ENCODE measurements around the gene FAM25C. TPM values are rescaled to one million over a fixed set of nuclear protein-coding genes. Genes with fewer than 3 reads are reported as not detected.
"Not testable (repeated sequence)": the region's sequence is repeated elsewhere in the genome, so short reads cannot be mapped to it uniquely, and the experiment has no call there.

The FAM25C gene
- polyA plus RNA-seq, 3 donors: not detected

- DNase-seq: not testable (repeated sequence)
These were observed 39.9 kb downstream of the FAM25C start for GRCh38 chr10:47959677-47960076.

- not testable (repeated sequence) for DNase-seq
These were observed 42.4 kb downstream of the FAM25C start for GRCh38 chr10:47957158-47957557.

- not testable (repeated sequence) for DNase-seq
These were observed 52.2 kb downstream of the FAM25C start for GRCh38 chr10:47947424-47947823.

Other genes with a start within 250 kb of the FAM25C start
- gene SYT15B, start 236.2 kb downstream of the FAM25C start, polyA plus RNA-seq (ENCODE audit: insufficient read length in 3 of 3): 1 to 10 TPM; 2.3 to 3.1 (median 2.8) TPM
- not detected for gene NPY4R2, start 81.1 kb downstream of the FAM25C start, polyA plus RNA-seq (ENCODE audit: insufficient read length in 3 of 3)

Measured in renal pelvis (tissue), 4 donors.